Tibial nerve (tissue), 4 donors: ENCODE results near the gene NRXN3. TPM values are rescaled to one million over a fixed set of nuclear protein-coding genes. Genes with fewer than 3 reads are reported as not detected.

Experiments used
- DNase-seq, 2 donors: peaks; one replicate each; pipeline ENCODE4 v3.0.0-alpha.2; 2019; ENCODE audit warnings: low spot score in 2 of 2
- H3K27ac ChIP-seq, 4 donors: fragments of 200-600 bp; sonication (generic) in 3 of 4; one replicate each; pipeline ENCODE4 v1.5.1; 2017 to 2019; ENCODE audit warnings: mild to moderate bottlenecking in 1 of 4
- H3K27me3 ChIP-seq, 2 donors: fragments of 200-600 bp; sonication (generic) in 1 of 2; one replicate each; pipeline versions ENCODE4 v1.5.1 to v1.6.0; 2017 to 2019
- H3K36me3 ChIP-seq, 3 donors: fragments of 200-600 bp; sonication (generic); one replicate each; pipeline ENCODE4 v1.5.1; 2018 to 2019
- H3K4me1 ChIP-seq, 4 donors: fragments of 200-600 bp; sonication (generic) in 3 of 4; one replicate each; pipeline ENCODE4 v1.5.1; 2017 to 2019
- H3K4me3 ChIP-seq, 4 donors: fragments of 200-600 bp; sonication (generic) in 3 of 4; one replicate each; pipeline ENCODE4 v1.5.1; 2017 to 2019; ENCODE audit warnings: mild to moderate bottlenecking in 1 of 4, moderate library complexity in 1 of 4
- H3K9me3 ChIP-seq, 4 donors: fragments of 200-600 bp; sonication (generic) in 3 of 4; one replicate each; pipeline ENCODE4 v1.5.1; 2017 to 2019
- CTCF ChIP-seq, 5 experiments: fragments of 200-600 bp in 3 of 5; fragments of 450-650 bp in 2 of 5; sonication (generic) in 3 of 5; IDR thresholded peaks; one replicate each; pipeline ENCODE4 v1.5.1; 2016 to 2019; ENCODE audit warnings: antibody characterized with exemption in 5 of 5, mild to moderate bottlenecking in 3 of 5, moderate library complexity in 2 of 5
- EP300 ChIP-seq, 2 donors: sonication (generic); formaldehyde crosslinking; IDR thresholded peaks; one replicate each; pipeline ENCODE4 v1.6.1; 2017; ENCODE audit warnings: antibody characterized with exemption in 2 of 2, mild to moderate bottlenecking in 1 of 2
- POLR2A ChIP-seq, 2 donors: fragments of 450-650 bp; IDR thresholded peaks; one replicate each; pipeline ENCODE4 v1.6.1; 2017; ENCODE audit warnings: antibody characterized with exemption in 2 of 2, mild to moderate bottlenecking in 2 of 2, moderate library complexity in 2 of 2
- WGBS, 2 donors: methylation state at CpG; one replicate each; pipeline ENCODE4 v1.1.5; 2018; 5-methylcytosine and 5-hydroxymethylcytosine counted together
- total RNA-seq, 4 donors: library from RNA; depleted of rRNA; stranded (reverse); fragments of >200 nt; gene quantifications; one replicate each; pipeline ENCODE4 v1.1.0, GENCODE V29; 2016

The NRXN3 gene
- total RNA-seq, 4 donors from 2014 or later = 16.7 to 52.2 (median 19.7) TPM

- H3K27me3 ChIP-seq = no peaks in the 10 kb centered on the region
- H3K9me3 ChIP-seq = no peaks in the 10 kb centered on the region
- no peak overlapping the region for H3K27ac ChIP-seq
- H3K4me3 ChIP-seq = no peak overlapping the region
- no peak for TF ChIP-seq EP300 (IDR thresholded peaks at IDR 0.05)
- TF ChIP-seq CTCF (IDR thresholded peaks at IDR 0.05) = no peak
- TF ChIP-seq POLR2A (IDR thresholded peaks at IDR 0.05) = no peak
- H3K4me1 ChIP-seq = peaks cover 0 to 3% (median 0%) of the 10 kb centered on the region in 4 donors
- 35 to 53% methylated on average over 3 of the region's 3 CpGs for WGBS, 2 donors
- DNase-seq = no peak
- H3K36me3 ChIP-seq = no peaks in the 10 kb centered on the region
Observed at GRCh38 chr14:79709573-79709972, 1539.4 kb downstream of the NRXN3 start.

GRCh38 chr14:79712302-79712950 lies 1542.3 kb downstream of the NRXN3 start:
- TF ChIP-seq POLR2A (IDR thresholded peaks at IDR 0.05) (no peak), EP300 (IDR thresholded peaks at IDR 0.05) (no peak), CTCF (IDR thresholded peaks at IDR 0.05) (no peak)
- H3K27ac ChIP-seq = no peak overlapping the region
- no peaks in the 10 kb centered on the region for H3K9me3 ChIP-seq
- no peaks in the 10 kb centered on the region for H3K4me1 ChIP-seq
- no peak overlapping the region for H3K4me3 ChIP-seq
- DNase-seq = no peak
- WGBS, 2 donors = 62 to 67% methylated on average over 11 of the region's 11 CpGs
- no peaks in the 10 kb centered on the region for H3K27me3 ChIP-seq
- no peaks in the 10 kb centered on the region for H3K36me3 ChIP-seq

- Histone ChIP-seq H3K4me3 (no peak overlapping the region), H3K27me3 (no peaks in the 10 kb centered on the region), H3K9me3 (no peaks in the 10 kb centered on the region), H3K27ac (no peak overlapping the region), H3K4me1 (no peaks in the 10 kb centered on the region), H3K36me3 (no peaks in the 10 kb centered on the region)
- 50% methylated on average over 5 of the region's 5 CpGs for WGBS, 2 donors
- TF ChIP-seq CTCF (IDR thresholded peaks at IDR 0.05) (no peak), POLR2A (IDR thresholded peaks at IDR 0.05) (no peak), EP300 (IDR thresholded peaks at IDR 0.05) (no peak)
- DNase-seq = no peak
Observed at GRCh38 chr14:79721399-79722084, 1551.4 kb downstream of the NRXN3 start.

GRCh38 chr14:79724934-79725717 lies 1555.0 kb downstream of the NRXN3 start:
- no peak for TF ChIP-seq POLR2A (IDR thresholded peaks at IDR 0.05)
- Histone ChIP-seq H3K36me3 (no peaks in the 10 kb centered on the region), H3K4me1 (no peaks in the 10 kb centered on the region), H3K4me3 (no peak overlapping the region), H3K27me3 (no peaks in the 10 kb centered on the region), H3K27ac (no peak overlapping the region), H3K9me3 (no peaks in the 10 kb centered on the region)
- no peak for DNase-seq
- 67 to 83% methylated on average over 7 of the region's 7 CpGs for WGBS, 2 donors

GRCh38 chr14:79727900-79728299 lies 1557.7 kb downstream of the NRXN3 start:
- Histone ChIP-seq H3K4me1 (peaks cover 0 to 3% (median 0%) of the 10 kb centered on the region in 4 donors), H3K27me3 (no peaks in the 10 kb centered on the region), H3K9me3 (no peaks in the 10 kb centered on the region), H3K36me3 (no peaks in the 10 kb centered on the region), H3K4me3 (no peak overlapping the region), H3K27ac (no peak overlapping the region)
- TF ChIP-seq POLR2A (IDR thresholded peaks at IDR 0.05) (no peak), CTCF (IDR thresholded peaks at IDR 0.05) (no peak), EP300 (IDR thresholded peaks at IDR 0.05) (no peak)
- DNase-seq = no peak
- 72 to 77% methylated on average over 3 of the region's 3 CpGs for WGBS, 2 donors
